ENCODE measurements around the gene OGFRL1. TPM values are rescaled to one million over a fixed set of nuclear protein-coding genes. Genes with fewer than 3 reads are reported as not detected.
A peak's percentile ranks its signal among the peaks of the same experiment; 100 is the strongest.

The OGFRL1 gene
- total RNA-seq, 1 experiment from 2014 or later: 5.4 TPM

- H3K4me3 Mint-ChIP-seq: no peak overlapping the region
- DNase-seq (ENCODE audit: low spot score) (no peak), ATAC-seq (peak; percentile 97)
- TF ChIP-seq E2F4 (CRISPR knock-in tag; IDR thresholded peaks at IDR 0.05; ENCODE audit: borderline replicate concordance, low read depth) (no peak), ZNF532 (CRISPR knock-in tag; IDR thresholded peaks at IDR 0.05; ENCODE audit: borderline replicate concordance) (no peak), ZNF317 (CRISPR knock-in tag; IDR thresholded peaks at IDR 0.05; ENCODE audit: borderline replicate concordance, low read depth) (no peak), ZNF396 (CRISPR knock-in tag; IDR thresholded peaks at IDR 0.05; ENCODE audit: borderline replicate concordance) (no peak), RORB (CRISPR knock-in tag; IDR thresholded peaks at IDR 0.05) (no peak), E2F5 (CRISPR knock-in tag; IDR thresholded peaks at IDR 0.05) (no peak), STAT6 (CRISPR knock-in tag; conservative IDR thresholded peaks at IDR 0.05; ENCODE audit: low read depth) (no peak), ZNF423 (CRISPR knock-in tag; IDR thresholded peaks at IDR 0.05) (no peak), NFATC4 (CRISPR knock-in tag; IDR thresholded peaks at IDR 0.05) (no peak), ZNF138 (CRISPR knock-in tag; conservative IDR thresholded peaks at IDR 0.05) (no peak), KAT7 (CRISPR knock-in tag; IDR thresholded peaks at IDR 0.05; ENCODE audit: borderline replicate concordance) (no peak), JUN (CRISPR knock-in tag; IDR thresholded peaks at IDR 0.05) (no peak)
- TF ChIP-seq, protein P1, sequence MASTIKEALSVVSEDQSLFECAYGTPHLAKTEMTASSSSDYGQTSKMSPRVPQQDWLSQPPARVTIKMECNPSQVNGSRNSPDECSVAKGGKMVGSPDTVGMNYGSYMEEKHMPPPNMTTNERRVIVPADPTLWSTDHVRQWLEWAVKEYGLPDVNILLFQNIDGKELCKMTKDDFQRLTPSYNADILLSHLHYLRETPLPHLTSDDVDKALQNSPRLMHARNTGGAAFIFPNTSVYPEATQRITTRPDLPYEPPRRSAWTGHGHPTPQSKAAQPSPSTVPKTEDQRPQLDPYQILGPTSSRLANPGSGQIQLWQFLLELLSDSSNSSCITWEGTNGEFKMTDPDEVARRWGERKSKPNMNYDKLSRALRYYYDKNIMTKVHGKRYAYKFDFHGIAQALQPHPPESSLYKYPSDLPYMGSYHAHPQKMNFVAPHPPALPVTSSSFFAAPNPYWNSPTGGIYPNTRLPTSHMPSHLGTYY (CRISPR knock-in tag; IDR thresholded peaks at IDR 0.05): no peak
- TF ChIP-seq, protein P2, sequence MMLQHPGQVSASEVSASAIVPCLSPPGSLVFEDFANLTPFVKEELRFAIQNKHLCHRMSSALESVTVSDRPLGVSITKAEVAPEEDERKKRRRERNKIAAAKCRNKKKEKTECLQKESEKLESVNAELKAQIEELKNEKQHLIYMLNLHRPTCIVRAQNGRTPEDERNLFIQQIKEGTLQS (CRISPR knock-in tag; conservative IDR thresholded peaks at IDR 0.05): no peak
- TF ChIP-seq, protein P3, sequence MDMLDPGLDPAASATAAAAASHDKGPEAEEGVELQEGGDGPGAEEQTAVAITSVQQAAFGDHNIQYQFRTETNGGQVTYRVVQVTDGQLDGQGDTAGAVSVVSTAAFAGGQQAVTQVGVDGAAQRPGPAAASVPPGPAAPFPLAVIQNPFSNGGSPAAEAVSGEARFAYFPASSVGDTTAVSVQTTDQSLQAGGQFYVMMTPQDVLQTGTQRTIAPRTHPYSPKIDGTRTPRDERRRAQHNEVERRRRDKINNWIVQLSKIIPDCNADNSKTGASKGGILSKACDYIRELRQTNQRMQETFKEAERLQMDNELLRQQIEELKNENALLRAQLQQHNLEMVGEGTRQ (CRISPR knock-in tag; IDR thresholded peaks at IDR 0.05): no peak
- TF ChIP-seq, protein P4, sequence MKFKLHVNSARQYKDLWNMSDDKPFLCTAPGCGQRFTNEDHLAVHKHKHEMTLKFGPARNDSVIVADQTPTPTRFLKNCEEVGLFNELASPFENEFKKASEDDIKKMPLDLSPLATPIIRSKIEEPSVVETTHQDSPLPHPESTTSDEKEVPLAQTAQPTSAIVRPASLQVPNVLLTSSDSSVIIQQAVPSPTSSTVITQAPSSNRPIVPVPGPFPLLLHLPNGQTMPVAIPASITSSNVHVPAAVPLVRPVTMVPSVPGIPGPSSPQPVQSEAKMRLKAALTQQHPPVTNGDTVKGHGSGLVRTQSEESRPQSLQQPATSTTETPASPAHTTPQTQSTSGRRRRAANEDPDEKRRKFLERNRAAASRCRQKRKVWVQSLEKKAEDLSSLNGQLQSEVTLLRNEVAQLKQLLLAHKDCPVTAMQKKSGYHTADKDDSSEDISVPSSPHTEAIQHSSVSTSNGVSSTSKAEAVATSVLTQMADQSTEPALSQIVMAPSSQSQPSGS (CRISPR knock-in tag; IDR thresholded peaks at IDR 0.05; ENCODE audit: borderline replicate concordance, low read depth): no peak
- TF ChIP-seq, protein P5, sequence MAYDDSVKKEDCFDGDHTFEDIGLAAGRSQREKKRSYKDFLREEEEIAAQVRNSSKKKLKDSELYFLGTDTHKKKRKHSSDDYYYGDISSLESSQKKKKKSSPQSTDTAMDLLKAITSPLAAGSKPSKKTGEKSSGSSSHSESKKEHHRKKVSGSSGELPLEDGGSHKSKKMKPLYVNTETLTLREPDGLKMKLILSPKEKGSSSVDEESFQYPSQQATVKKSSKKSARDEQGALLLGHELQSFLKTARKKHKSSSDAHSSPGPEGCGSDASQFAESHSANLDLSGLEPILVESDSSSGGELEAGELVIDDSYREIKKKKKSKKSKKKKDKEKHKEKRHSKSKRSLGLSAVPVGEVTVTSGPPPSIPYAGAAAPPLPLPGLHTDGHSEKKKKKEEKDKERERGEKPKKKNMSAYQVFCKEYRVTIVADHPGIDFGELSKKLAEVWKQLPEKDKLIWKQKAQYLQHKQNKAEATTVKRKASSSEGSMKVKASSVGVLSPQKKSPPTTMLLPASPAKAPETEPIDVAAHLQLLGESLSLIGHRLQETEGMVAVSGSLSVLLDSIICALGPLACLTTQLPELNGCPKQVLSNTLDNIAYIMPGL (CRISPR knock-in tag; IDR thresholded peaks at IDR 0.05): no peak
- ChIA-PET CTCF (no interaction called here), POLR2A (no interaction called here)
- H3K4me1 Mint-ChIP-seq: peaks cover 25% of the 10 kb centered on the region
- H3K27ac Mint-ChIP-seq: peak overlapping the region; percentile 35
- H3K27me3 Mint-ChIP-seq (ENCODE audit: low read depth): no peaks in the 10 kb centered on the region
- H3K9me3 Mint-ChIP-seq: peaks cover 11% of the 10 kb centered on the region
- no peaks in the 10 kb centered on the region for H3K36me3 Mint-ChIP-seq
Measured at GRCh38 chr6:71335544-71335943, 46.9 kb downstream of the OGFRL1 start.

Data from WTC11 (cell line).